C4-2B (cell line): ENCODE results near the gene FOXC2.
A peak's percentile ranks its signal among the peaks of the same experiment; 100 is the strongest.

Source experiments
- ZFX ChIP-seq: fragments of 450-650 bp; IDR thresholded peaks from 2 replicates; pipeline ENCODE4 v1.6.1; 2017
- TF ChIP-seq, protein P1 (sequence below): fragments of 450-650 bp; conservative IDR thresholded peaks from 2 replicates; pipeline ENCODE4 v1.5.1; 2017; ENCODE audit warnings: mild to moderate bottlenecking

DNA sequence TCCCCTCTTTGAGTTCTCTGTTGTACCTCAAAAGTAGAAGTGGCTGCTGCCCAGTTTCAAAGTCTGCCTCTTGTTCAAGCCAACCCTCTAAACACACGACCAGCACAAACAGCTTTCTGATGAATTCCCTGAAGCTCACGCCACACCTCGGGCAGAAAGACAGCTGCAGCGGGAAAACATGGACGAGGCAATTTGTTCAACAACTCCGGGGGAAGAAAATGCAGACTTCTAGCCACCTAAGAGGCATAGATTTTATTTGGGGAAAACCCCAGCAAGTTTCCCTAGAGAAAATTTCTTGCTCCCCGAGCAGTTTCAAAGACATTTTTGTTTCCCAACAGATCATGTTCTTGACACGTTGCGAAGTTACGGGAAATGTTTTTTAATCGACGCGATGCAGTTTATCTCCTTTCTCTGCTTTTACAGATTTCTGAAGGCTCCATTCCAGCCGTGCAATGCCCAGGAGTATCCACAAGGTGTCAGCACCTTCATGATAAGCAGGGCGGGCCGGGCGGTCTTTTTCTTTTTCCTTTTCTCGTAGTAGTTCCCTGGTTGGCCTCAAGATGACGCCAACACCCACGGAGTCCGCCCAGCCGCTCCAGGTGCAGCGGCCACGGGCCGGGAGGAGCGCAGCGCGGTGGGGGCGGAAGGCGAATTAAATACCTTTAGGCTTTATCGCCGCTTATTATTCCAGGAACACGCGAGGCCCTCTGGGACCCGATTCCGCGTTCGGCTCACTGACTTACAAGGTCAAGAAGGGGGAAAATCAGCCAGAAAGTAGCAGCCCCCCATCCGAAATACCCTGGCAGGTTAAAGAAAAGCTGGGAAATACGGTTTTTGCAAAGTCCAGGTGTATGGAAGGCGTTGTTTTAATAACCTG lies 2.9 kb upstream of the FOXC2 start:
- TF ChIP-seq, protein P1, sequence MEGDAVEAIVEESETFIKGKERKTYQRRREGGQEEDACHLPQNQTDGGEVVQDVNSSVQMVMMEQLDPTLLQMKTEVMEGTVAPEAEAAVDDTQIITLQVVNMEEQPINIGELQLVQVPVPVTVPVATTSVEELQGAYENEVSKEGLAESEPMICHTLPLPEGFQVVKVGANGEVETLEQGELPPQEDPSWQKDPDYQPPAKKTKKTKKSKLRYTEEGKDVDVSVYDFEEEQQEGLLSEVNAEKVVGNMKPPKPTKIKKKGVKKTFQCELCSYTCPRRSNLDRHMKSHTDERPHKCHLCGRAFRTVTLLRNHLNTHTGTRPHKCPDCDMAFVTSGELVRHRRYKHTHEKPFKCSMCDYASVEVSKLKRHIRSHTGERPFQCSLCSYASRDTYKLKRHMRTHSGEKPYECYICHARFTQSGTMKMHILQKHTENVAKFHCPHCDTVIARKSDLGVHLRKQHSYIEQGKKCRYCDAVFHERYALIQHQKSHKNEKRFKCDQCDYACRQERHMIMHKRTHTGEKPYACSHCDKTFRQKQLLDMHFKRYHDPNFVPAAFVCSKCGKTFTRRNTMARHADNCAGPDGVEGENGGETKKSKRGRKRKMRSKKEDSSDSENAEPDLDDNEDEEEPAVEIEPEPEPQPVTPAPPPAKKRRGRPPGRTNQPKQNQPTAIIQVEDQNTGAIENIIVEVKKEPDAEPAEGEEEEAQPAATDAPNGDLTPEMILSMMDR, result peak; percentile 100
- TF ChIP-seq ZFX, result no peak
